ENCODE results near the gene OMG. TPM values are rescaled to one million over a fixed set of nuclear protein-coding genes. Genes with fewer than 3 reads are reported as not detected.
A peak's percentile ranks its signal among the peaks of the same experiment; 100 is the strongest.
"Not testable (repeated sequence)": the region's sequence is repeated elsewhere in the genome, so short reads cannot be mapped to it uniquely, and the experiment has no call there.

The OMG gene, protein sequence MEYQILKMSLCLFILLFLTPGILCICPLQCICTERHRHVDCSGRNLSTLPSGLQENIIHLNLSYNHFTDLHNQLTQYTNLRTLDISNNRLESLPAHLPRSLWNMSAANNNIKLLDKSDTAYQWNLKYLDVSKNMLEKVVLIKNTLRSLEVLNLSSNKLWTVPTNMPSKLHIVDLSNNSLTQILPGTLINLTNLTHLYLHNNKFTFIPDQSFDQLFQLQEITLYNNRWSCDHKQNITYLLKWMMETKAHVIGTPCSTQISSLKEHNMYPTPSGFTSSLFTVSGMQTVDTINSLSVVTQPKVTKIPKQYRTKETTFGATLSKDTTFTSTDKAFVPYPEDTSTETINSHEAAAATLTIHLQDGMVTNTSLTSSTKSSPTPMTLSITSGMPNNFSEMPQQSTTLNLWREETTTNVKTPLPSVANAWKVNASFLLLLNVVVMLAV
- 0.13 TPM for total RNA-seq
- polyA plus RNA-seq (ENCODE audit: insufficient read depth in 1 of 8, insufficient read length in 8 of 8, low replicate concordance in 1 of 8), result under 1 TPM; 0.20 to 0.77 (median 0.38) TPM
- long read RNA-seq, donor 1, result 0 reads
- long read RNA-seq, donor 2, result 0 reads
- long read RNA-seq, donor 3, result 0 reads
- long read RNA-seq, donor 4, result 0 reads
- long read RNA-seq, donor 5, partial matches to known transcripts, result 0 of 2 reads
- long read RNA-seq, donor 5, other reads (novel, unspliced or antisense), result 0 of 2 reads
- long read RNA-seq, donor 6, partial matches to known transcripts, result 0 of 1 reads
- long read RNA-seq, donor 6, other reads (novel, unspliced or antisense), result 0 of 1 reads
- long read RNA-seq, donor 7, result 0 reads
- long read RNA-seq, donor 8, partial matches to known transcripts, result 5 of 5 reads
- long read RNA-seq, donor 8, other reads (novel, unspliced or antisense), result 0 of 5 reads
- long read RNA-seq, donor 9, partial matches to known transcripts, result 0 of 1 reads
- long read RNA-seq, donor 9, other reads (novel, unspliced or antisense), result 0 of 1 reads
- long read RNA-seq, donor 10, result 0 reads
- long read RNA-seq, donor 11, result 0 reads

DNA sequence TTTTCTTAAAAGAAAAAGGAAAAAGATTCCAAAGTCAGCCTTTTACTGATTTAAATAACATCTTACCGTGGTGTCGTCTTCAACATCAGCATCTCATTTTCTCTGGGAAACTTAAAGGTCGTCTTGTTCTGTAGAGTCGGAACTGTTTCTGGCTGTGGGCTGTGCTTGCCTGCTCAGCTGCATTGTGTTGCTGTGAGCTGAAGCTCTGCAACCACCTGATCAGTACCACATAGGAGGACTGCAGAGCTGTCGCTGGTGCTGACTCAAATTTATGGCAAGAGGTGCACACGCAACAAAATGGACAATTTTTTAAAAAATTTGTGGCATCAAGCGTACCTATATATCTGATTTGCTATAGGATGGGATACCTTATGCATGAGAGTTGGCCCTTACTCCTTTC, at the start of gene OMG:
OMG (minus strand) TSS at position 150 of the 400 bp plus-strand sequence. CDS start 908 bp downstream, outside the sequence.
- H3K4me3 ChIP-seq (ENCODE audit: low read length), result no peak within 1 kb of the TSS
- H3K27me3 ChIP-seq (ENCODE audit: control insufficient read depth, insufficient read depth, low read length), result no peaks in the 10 kb centered on the region
- no peak within 1 kb of the TSS for H3K27ac ChIP-seq (ENCODE audit: low read length)
- WGBS (ENCODE audit: insufficient coverage), result 83% methylated on average over 6 of the region's 7 CpGs
- no peak for DNase-seq
- no peaks in the 10 kb centered on the region for H3K36me3 ChIP-seq (ENCODE audit: control insufficient read depth, insufficient read depth, low read length)
- no peaks in the 10 kb centered on the region for H3K9me3 ChIP-seq (replicated peaks; ENCODE audit: control insufficient read depth, low read depth, low read length)
- H3K4me1 ChIP-seq (ENCODE audit: control insufficient read depth, insufficient read depth, low read length), result no peaks in the 10 kb centered on the region

DNA sequence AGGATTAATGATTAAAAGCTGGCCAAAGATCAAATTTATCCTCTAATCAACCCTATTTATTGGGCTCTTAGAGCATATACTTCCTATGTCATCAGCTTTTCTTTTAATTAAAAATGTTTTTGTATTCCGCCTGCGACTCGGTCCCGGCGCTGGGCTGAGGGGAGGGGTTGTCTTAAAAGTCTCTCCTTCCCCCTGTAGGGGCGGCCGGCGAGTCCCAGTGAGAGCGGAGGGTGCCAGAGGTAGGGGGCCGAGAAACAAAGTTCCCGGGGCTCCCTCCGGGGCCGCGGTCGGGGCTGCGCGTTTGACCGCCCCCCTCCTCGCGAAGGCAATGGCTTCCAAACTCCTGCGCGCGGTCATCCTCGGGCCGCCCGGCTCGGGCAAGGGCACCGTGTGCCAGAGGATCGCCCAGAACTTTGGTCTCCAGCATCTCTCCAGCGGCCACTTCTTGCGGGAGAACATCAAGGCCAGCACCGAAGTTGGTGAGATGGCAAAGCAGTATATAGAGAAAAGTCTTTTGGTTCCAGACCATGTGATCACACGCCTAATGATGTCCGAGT, 48.2 kb upstream of the OMG start:
- no CpG with 5 or more reads among the region's 34 CpGs for WGBS (ENCODE audit: insufficient coverage)
- not testable (repeated sequence) for H3K9me3 ChIP-seq (replicated peaks; ENCODE audit: control insufficient read depth, low read depth, low read length); DNase-seq; H3K27me3 ChIP-seq (ENCODE audit: control insufficient read depth, insufficient read depth, low read length); H3K4me3 ChIP-seq (ENCODE audit: low read length); H3K4me1 ChIP-seq (ENCODE audit: control insufficient read depth, insufficient read depth, low read length); H3K27ac ChIP-seq (ENCODE audit: low read length)
- peaks cover 12% of the 10 kb centered on the region for H3K36me3 ChIP-seq (ENCODE audit: control insufficient read depth, insufficient read depth, low read length)

DNA sequence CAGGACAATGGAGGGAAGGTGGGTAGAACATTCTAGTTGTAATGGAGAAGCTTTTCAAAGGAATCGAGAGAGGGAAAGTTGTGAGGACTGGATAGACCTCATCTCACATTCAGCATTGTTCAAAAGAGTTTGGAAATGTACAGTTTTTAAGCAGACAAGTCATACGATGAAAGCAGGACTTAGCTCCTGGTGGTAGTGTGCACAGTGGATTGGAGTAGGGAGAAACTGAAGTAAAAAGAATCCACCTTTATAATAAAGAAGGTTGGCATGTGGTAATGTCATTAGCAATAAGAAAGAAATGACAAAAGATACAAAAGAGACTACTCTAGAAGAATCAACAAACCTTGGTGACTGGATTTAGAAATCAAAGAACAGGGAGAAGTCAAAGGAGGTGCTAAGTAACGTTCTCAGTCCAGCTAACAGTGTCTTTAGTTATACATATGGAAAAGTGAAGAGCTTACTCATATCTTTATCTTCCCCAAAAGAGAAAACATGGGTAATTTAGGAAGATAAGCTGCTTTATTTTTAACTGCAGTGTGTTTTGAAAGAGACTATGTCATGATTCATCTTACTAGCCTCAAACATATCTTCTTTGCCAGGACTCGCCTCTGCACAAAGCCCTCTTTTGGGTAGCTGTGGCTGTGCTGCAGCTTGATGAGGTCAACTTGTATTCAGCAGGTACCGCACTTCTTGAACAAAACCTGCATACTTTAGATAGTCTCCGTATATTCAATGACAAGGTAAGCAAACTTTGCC, 43.0 kb upstream of the OMG start:
- Histone ChIP-seq H3K9me3 (replicated peaks; ENCODE audit: control insufficient read depth, low read depth, low read length) (no peaks in the 10 kb centered on the region), H3K27me3 (ENCODE audit: control insufficient read depth, insufficient read depth, low read length) (no peaks in the 10 kb centered on the region), H3K36me3 (ENCODE audit: control insufficient read depth, insufficient read depth, low read length) (peaks cover 20% of the 10 kb centered on the region), H3K27ac (ENCODE audit: low read length) (no peak overlapping the region), H3K4me3 (ENCODE audit: low read length) (no peak overlapping the region), H3K4me1 (ENCODE audit: control insufficient read depth, insufficient read depth, low read length) (no peaks in the 10 kb centered on the region)
- DNase-seq, result no peak
- WGBS (ENCODE audit: insufficient coverage), result no CpG with 5 or more reads among the region's 6 CpGs

DNA sequence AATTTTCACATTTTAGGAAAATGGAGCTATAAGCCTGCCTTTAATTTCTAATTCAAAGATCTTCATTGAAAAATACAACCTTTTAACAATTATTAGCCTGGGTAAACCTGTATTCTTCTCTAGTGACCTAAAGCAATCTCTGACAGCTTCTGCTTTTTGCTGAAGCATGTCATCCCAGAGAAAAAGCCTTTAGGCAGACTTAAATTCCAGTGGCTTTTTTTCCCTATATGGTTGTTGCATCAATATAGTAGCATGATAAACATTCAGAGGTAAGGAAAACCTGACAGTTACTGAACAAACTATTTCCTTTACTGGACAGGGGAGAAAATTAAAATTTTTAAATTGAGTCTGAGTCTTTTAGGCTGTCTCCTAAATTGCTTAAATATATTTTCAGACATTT, 32.2 kb upstream of the OMG start:
- Histone ChIP-seq H3K4me3 (ENCODE audit: low read length) (no peak overlapping the region), H3K27me3 (ENCODE audit: control insufficient read depth, insufficient read depth, low read length) (no peaks in the 10 kb centered on the region), H3K4me1 (ENCODE audit: control insufficient read depth, insufficient read depth, low read length) (no peaks in the 10 kb centered on the region), H3K27ac (ENCODE audit: low read length) (no peak overlapping the region), H3K36me3 (ENCODE audit: control insufficient read depth, insufficient read depth, low read length) (peaks cover 17% of the 10 kb centered on the region), H3K9me3 (replicated peaks; ENCODE audit: control insufficient read depth, low read depth, low read length) (no peaks in the 10 kb centered on the region)
- no peak for DNase-seq

DNA sequence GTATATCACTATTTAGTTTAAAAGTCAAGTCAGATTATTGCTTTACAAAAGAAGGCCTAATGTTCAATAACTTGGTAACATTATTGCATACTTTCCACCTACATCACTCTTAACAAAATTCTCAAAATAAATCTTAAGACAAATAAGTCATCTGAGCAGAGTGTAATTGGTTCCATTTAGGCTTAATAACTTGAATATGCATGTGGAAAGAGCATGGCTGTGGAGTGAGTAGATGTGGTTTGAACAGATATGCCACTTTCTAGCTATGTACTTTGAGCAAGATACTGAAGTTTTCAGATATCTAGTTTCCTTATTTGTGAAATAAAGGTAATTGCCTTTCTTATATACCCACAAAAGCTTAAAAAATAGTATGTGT, 31.1 kb upstream of the OMG start:
- no peak for DNase-seq
- Histone ChIP-seq H3K4me3 (ENCODE audit: low read length) (no peak overlapping the region), H3K27ac (ENCODE audit: low read length) (no peak overlapping the region)

DNA sequence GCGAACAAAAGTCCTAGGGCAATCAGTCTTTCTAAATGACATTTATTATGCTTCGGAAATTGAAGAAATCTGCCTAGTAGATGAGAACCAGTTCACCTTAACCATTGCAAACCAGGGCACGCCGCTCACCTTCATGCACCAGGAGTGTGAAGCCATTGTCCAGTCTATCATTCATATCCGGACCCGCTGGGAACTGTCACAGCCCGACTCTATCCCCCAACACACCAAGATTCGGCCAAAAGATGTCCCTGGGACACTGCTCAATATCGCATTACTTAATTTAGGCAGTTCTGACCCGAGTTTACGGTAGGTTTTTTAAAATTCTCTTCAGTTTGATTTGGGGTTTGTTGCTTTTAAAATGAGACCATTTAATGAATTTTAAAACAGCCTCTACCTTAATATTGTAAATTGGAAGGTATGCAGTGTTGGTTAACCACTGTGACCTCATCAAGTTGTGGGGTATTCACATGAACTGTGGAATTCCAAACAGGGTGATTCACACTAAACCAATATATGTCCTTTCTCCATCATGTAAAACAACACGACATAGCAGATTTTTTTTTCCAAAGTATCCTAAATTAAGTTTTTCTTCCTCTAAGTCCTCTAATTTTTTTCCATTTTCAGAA, 30.6 kb upstream of the OMG start:
- no peak overlapping the region for H3K27ac ChIP-seq (ENCODE audit: low read length)
- H3K4me3 ChIP-seq (ENCODE audit: low read length), result no peak overlapping the region
- no peaks in the 10 kb centered on the region for H3K9me3 ChIP-seq (replicated peaks; ENCODE audit: control insufficient read depth, low read depth, low read length)
- WGBS (ENCODE audit: insufficient coverage), result 96% methylated on average over 4 of the region's 12 CpGs
- no peak for DNase-seq
- no peaks in the 10 kb centered on the region for H3K4me1 ChIP-seq (ENCODE audit: control insufficient read depth, insufficient read depth, low read length)
- no peaks in the 10 kb centered on the region for H3K27me3 ChIP-seq (ENCODE audit: control insufficient read depth, insufficient read depth, low read length)
- peaks cover 14% of the 10 kb centered on the region for H3K36me3 ChIP-seq (ENCODE audit: control insufficient read depth, insufficient read depth, low read length)

More for the DNA sequence above, 31.1 kb upstream of the OMG start:
- Histone ChIP-seq H3K36me3 (ENCODE audit: control insufficient read depth, insufficient read depth, low read length) (peaks cover 17% of the 10 kb centered on the region), H3K27me3 (ENCODE audit: control insufficient read depth, insufficient read depth, low read length) (no peaks in the 10 kb centered on the region), H3K4me1 (ENCODE audit: control insufficient read depth, insufficient read depth, low read length) (no peaks in the 10 kb centered on the region), H3K9me3 (replicated peaks; ENCODE audit: control insufficient read depth, low read depth, low read length) (no peaks in the 10 kb centered on the region)

DNA sequence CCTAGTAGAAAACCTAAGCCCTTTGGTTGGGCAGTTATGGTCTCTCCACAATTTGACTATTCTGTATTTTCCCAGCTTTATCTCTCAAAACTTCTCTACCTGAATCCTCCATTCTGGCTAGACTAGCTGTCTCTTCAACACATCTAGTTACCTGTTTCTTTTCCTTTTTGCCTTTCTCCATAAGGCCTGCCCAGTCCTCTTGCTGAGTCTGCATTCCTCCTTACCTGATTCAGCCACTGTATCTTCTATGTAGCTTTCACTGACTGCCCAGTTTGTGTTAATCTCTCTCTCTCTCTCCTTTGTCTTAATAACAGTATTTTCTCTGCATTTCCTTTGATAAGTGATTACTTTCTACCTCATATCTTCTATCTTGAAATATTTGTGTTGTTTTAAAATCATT, 26.5 kb upstream of the OMG start:
- Histone ChIP-seq H3K27ac (ENCODE audit: low read length) (no peak overlapping the region), H3K4me1 (ENCODE audit: control insufficient read depth, insufficient read depth, low read length) (no peaks in the 10 kb centered on the region), H3K4me3 (ENCODE audit: low read length) (no peak overlapping the region), H3K9me3 (replicated peaks; ENCODE audit: control insufficient read depth, low read depth, low read length) (no peaks in the 10 kb centered on the region), H3K36me3 (ENCODE audit: control insufficient read depth, insufficient read depth, low read length) (peaks cover 14% of the 10 kb centered on the region), H3K27me3 (ENCODE audit: control insufficient read depth, insufficient read depth, low read length) (no peaks in the 10 kb centered on the region)
- DNase-seq, result no peak

DNA sequence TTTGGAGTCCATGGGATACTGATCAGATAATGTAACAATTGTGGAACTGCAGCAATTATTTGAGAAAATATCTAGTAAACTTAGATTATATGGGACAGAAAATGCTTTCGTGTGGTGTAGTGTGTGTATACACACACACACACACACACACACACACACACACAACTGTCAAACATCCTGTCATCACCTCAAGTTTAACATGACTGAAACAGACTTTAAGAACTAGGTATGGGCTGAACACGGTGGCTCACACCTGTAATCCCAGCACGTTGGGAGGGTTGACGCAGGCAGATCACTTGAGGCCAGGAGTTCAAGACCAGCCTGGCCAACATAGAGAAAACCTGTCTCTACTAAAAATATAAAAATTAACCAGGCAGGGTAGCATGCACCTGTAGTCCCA, 24.9 kb upstream of the OMG start:
- H3K27me3 ChIP-seq (ENCODE audit: control insufficient read depth, insufficient read depth, low read length), result no peaks in the 10 kb centered on the region
- H3K4me3 ChIP-seq (ENCODE audit: low read length), result no peak overlapping the region
- H3K27ac ChIP-seq (ENCODE audit: low read length), result no peak overlapping the region
- H3K36me3 ChIP-seq (ENCODE audit: control insufficient read depth, insufficient read depth, low read length), result peaks cover 11% of the 10 kb centered on the region
- H3K4me1 ChIP-seq (ENCODE audit: control insufficient read depth, insufficient read depth, low read length), result no peaks in the 10 kb centered on the region
- 93% methylated on average over 3 of the region's 4 CpGs for WGBS (ENCODE audit: insufficient coverage)
- H3K9me3 ChIP-seq (replicated peaks; ENCODE audit: control insufficient read depth, low read depth, low read length), result no peaks in the 10 kb centered on the region
- no peak for DNase-seq

DNA sequence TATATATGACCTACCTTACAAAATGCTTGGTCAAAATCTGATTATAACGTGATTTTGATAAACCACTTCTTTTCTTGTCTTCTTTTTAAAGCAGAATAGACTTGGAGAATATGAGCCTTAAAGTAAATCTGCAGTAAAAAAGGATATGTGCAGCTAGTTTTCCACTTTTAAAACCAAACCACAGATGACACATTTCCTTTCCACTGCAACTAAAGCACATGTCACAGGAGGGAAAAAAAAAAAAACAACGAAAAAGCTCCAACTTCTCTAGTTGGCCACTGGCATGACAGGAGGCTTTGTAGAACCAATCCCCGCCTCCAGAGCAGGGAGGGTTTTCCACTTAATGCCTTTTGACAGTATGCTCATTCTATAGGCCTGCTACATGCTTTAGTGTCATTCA, 24.4 kb upstream of the OMG start, which contains the start of gene EVI2A:
EVI2A (minus strand) TSS at position 142 of the 400 bp plus-strand sequence. CDS start 2,609 bp downstream, outside the sequence.
- Histone ChIP-seq H3K27me3 (ENCODE audit: control insufficient read depth, insufficient read depth, low read length) (no peaks in the 10 kb centered on the region), H3K36me3 (ENCODE audit: control insufficient read depth, insufficient read depth, low read length) (peaks cover 10% of the 10 kb centered on the region), H3K27ac (ENCODE audit: low read length) (no peak within 1 kb of the TSS), H3K4me3 (ENCODE audit: low read length) (peak within 1 kb of the TSS; percentile 5), H3K9me3 (replicated peaks; ENCODE audit: control insufficient read depth, low read depth, low read length) (no peaks in the 10 kb centered on the region), H3K4me1 (ENCODE audit: control insufficient read depth, insufficient read depth, low read length) (no peaks in the 10 kb centered on the region)
- peak; percentile 80 for DNase-seq
- no CpG with 5 or more reads among the region's 3 CpGs for WGBS (ENCODE audit: insufficient coverage)

Data from muscle of leg (tissue), 16 donors.